SKM-1 (cell line): ENCODE data around the gene CFAP74.
"Not testable (repeated sequence)": the region's sequence is repeated elsewhere in the genome, so short reads cannot be mapped to it uniquely, and the experiment has no call there.

Experiments
- DNase-seq: peaks from one replicate; lab custom pipeline; 2025; ENCODE audit not compliant: unreplicated experiment; lab: John Stamatoyannopoulos, UW

Gene CFAP74

GRCh38 chr1:1987142-1987510, 16.5 kb downstream of the CFAP74 start:
- DNase-seq, result no peak

- no peak for DNase-seq
Observed at GRCh38 chr1:1986451-1987141, 17.0 kb downstream of the CFAP74 start.

- no peak for DNase-seq
Observed at GRCh38 chr1:1985375-1986050, 18.1 kb downstream of the CFAP74 start.

- DNase-seq, result no peak
Observed at GRCh38 chr1:1984560-1985070, 19.0 kb downstream of the CFAP74 start.

- DNase-seq, result no peak
Observed at GRCh38 chr1:1982379-1983232, 21.0 kb downstream of the CFAP74 start.

GRCh38 chr1:1981631-1982327, 21.8 kb downstream of the CFAP74 start:
- not testable (repeated sequence) for DNase-seq

GRCh38 chr1:1981142-1981500, 22.5 kb downstream of the CFAP74 start:
- no peak for DNase-seq

- no peak for DNase-seq
Observed at GRCh38 chr1:1980467-1981141, 23.0 kb downstream of the CFAP74 start.

- DNase-seq, result no peak
Observed at GRCh38 chr1:1979482-1980165, 24.0 kb downstream of the CFAP74 start.

- not testable (repeated sequence) for DNase-seq
Observed at GRCh38 chr1:1978690-1979481, 24.7 kb downstream of the CFAP74 start.

GRCh38 chr1:1978108-1978507, 25.5 kb downstream of the CFAP74 start:
- no peak for DNase-seq

- DNase-seq, result no peak
Observed at GRCh38 chr1:1976031-1976430, 27.6 kb downstream of the CFAP74 start.

GRCh38 chr1:1975535-1975934, 28.1 kb downstream of the CFAP74 start:
- no peak for DNase-seq

- no peak for DNase-seq
Observed at GRCh38 chr1:1974834-1975233, 28.8 kb downstream of the CFAP74 start.

GRCh38 chr1:1973716-1974642, 29.6 kb downstream of the CFAP74 start:
- no peak for DNase-seq

- DNase-seq, result no peak
Observed at GRCh38 chr1:1972976-1973715, 30.4 kb downstream of the CFAP74 start.

GRCh38 chr1:1971688-1972087, 31.9 kb downstream of the CFAP74 start:
- no peak for DNase-seq
